ENCODE measurements around the gene KCNN4.
"Not testable (repeated sequence)": the region's sequence is repeated elsewhere in the genome, so short reads cannot be mapped to it uniquely, and the experiment has no call there.

KCNN4 gene

GRCh38 chr19:43812259-43812658 is 31.5 kb upstream of the KCNN4 start:
- no peak for DNase-seq
- no peak overlapping the region for H3K27ac ChIP-seq (ENCODE audit: low read depth, low read length)
- H2AK5ac ChIP-seq (ENCODE audit: low read length) = no peak overlapping the region
- no peak overlapping the region for H3K56ac ChIP-seq (ENCODE audit: low read length)
- no peak overlapping the region for H3K4me3 ChIP-seq (ENCODE audit: low read length)
- H3K79me2 ChIP-seq (ENCODE audit: control insufficient read depth, insufficient read depth, low read length) = no peaks in the 10 kb centered on the region
- H3K79me1 ChIP-seq (ENCODE audit: low read length) = no peaks in the 10 kb centered on the region
- no peak overlapping the region for H2BK120ac ChIP-seq (ENCODE audit: low read depth, low read length)
- no peaks in the 10 kb centered on the region for H3K4me1 ChIP-seq (ENCODE audit: control insufficient read depth, low read depth, low read length)
- no peak overlapping the region for H3K9ac ChIP-seq (ENCODE audit: low read length)
- H3K4me2 ChIP-seq (ENCODE audit: low read length) = no peak overlapping the region
- H2BK15ac ChIP-seq (replicated peaks; ENCODE audit: low read depth) = no peak overlapping the region
- no peaks in the 10 kb centered on the region for H3K36me3 ChIP-seq (ENCODE audit: control insufficient read depth, insufficient read depth, low read length)
- H3K4ac ChIP-seq (ENCODE audit: low read depth, low read length) = no peak overlapping the region
- no peaks in the 10 kb centered on the region for H3K27me3 ChIP-seq (ENCODE audit: insufficient read depth, low read length, poor library complexity)
- no peak overlapping the region for H3K18ac ChIP-seq (ENCODE audit: low read length)
- no peak overlapping the region for H2BK5ac ChIP-seq (ENCODE audit: low read length)
- no CpG with 5 or more reads among the region's 1 CpG for WGBS (ENCODE audit: extremely low coverage, insufficient coverage, low lambda C conversion rate)
- H3K23ac ChIP-seq (ENCODE audit: low read length) = no peak overlapping the region
- H4K5ac ChIP-seq (ENCODE audit: low read length) = no peak overlapping the region
- H4K8ac ChIP-seq (ENCODE audit: low read depth, low read length) = no peak overlapping the region

- Histone ChIP-seq H3K18ac (ENCODE audit: low read length) (no peak overlapping the region), H3K4me3 (ENCODE audit: low read length) (no peak overlapping the region), H3K27me3 (ENCODE audit: insufficient read depth, low read length, poor library complexity) (no peaks in the 10 kb centered on the region), H4K8ac (ENCODE audit: low read depth, low read length) (no peak overlapping the region), H2BK5ac (ENCODE audit: low read length) (no peak overlapping the region), H3K56ac (ENCODE audit: low read length) (no peak overlapping the region), H3K27ac (ENCODE audit: low read depth, low read length) (no peak overlapping the region), H3K4me1 (ENCODE audit: control insufficient read depth, low read depth, low read length) (no peaks in the 10 kb centered on the region), H3K4ac (ENCODE audit: low read depth, low read length) (no peak overlapping the region), H2BK15ac (replicated peaks; ENCODE audit: low read depth) (no peak overlapping the region), H3K4me2 (ENCODE audit: low read length) (no peak overlapping the region), H3K9ac (ENCODE audit: low read length) (no peak overlapping the region), H2AK5ac (ENCODE audit: low read length) (no peak overlapping the region), H2BK120ac (ENCODE audit: low read depth, low read length) (no peak overlapping the region), H4K5ac (ENCODE audit: low read length) (no peak overlapping the region), H3K79me2 (ENCODE audit: control insufficient read depth, insufficient read depth, low read length) (no peaks in the 10 kb centered on the region), H3K23ac (ENCODE audit: low read length) (no peak overlapping the region), H3K36me3 (ENCODE audit: control insufficient read depth, insufficient read depth, low read length) (no peaks in the 10 kb centered on the region), H3K79me1 (ENCODE audit: low read length) (no peaks in the 10 kb centered on the region)
- no CpG with 5 or more reads among the region's 1 CpG for WGBS (ENCODE audit: extremely low coverage, insufficient coverage, low lambda C conversion rate)
- no peak for DNase-seq
These were observed 31.1 kb upstream of the KCNN4 start for GRCh38 chr19:43811837-43812236.

GRCh38 chr19:43809762-43810696 is 29.3 kb upstream of the KCNN4 start:
- Histone ChIP-seq H3K18ac (ENCODE audit: low read length) (no peak overlapping the region), H3K79me1 (ENCODE audit: low read length) (no peaks in the 10 kb centered on the region), H2AK5ac (ENCODE audit: low read length) (no peak overlapping the region), H3K23ac (ENCODE audit: low read length) (no peak overlapping the region), H3K4me2 (ENCODE audit: low read length) (no peak overlapping the region), H3K4me3 (ENCODE audit: low read length) (no peak overlapping the region), H2BK5ac (ENCODE audit: low read length) (no peak overlapping the region), H3K9ac (ENCODE audit: low read length) (no peak overlapping the region), H3K36me3 (ENCODE audit: control insufficient read depth, insufficient read depth, low read length) (no peaks in the 10 kb centered on the region), H3K27ac (ENCODE audit: low read depth, low read length) (no peak overlapping the region), H3K56ac (ENCODE audit: low read length) (no peak overlapping the region), H4K8ac (ENCODE audit: low read depth, low read length) (no peak overlapping the region), H2BK120ac (ENCODE audit: low read depth, low read length) (no peak overlapping the region), H3K4me1 (ENCODE audit: control insufficient read depth, low read depth, low read length) (no peaks in the 10 kb centered on the region), H3K4ac (ENCODE audit: low read depth, low read length) (no peak overlapping the region), H4K5ac (ENCODE audit: low read length) (no peak overlapping the region), H2BK15ac (replicated peaks; ENCODE audit: low read depth) (no peak overlapping the region), H3K79me2 (ENCODE audit: control insufficient read depth, insufficient read depth, low read length) (no peaks in the 10 kb centered on the region), H3K27me3 (ENCODE audit: insufficient read depth, low read length, poor library complexity) (no peaks in the 10 kb centered on the region)
- WGBS (ENCODE audit: extremely low coverage, insufficient coverage, low lambda C conversion rate) = no CpG with 5 or more reads among the region's 8 CpGs
- DNase-seq = peak; percentile 52

- Histone ChIP-seq H3K4me1 (ENCODE audit: control insufficient read depth, low read depth, low read length) (no peaks in the 10 kb centered on the region), H3K18ac (ENCODE audit: low read length) (no peak overlapping the region), H3K27ac (ENCODE audit: low read depth, low read length) (no peak overlapping the region), H2AK5ac (ENCODE audit: low read length) (no peak overlapping the region), H3K4me3 (ENCODE audit: low read length) (no peak overlapping the region), H3K36me3 (ENCODE audit: control insufficient read depth, insufficient read depth, low read length) (no peaks in the 10 kb centered on the region), H3K23ac (ENCODE audit: low read length) (no peak overlapping the region), H3K4me2 (ENCODE audit: low read length) (no peak overlapping the region), H4K5ac (ENCODE audit: low read length) (no peak overlapping the region), H3K27me3 (ENCODE audit: insufficient read depth, low read length, poor library complexity) (no peaks in the 10 kb centered on the region), H3K9ac (ENCODE audit: low read length) (no peak overlapping the region), H3K79me1 (ENCODE audit: low read length) (no peaks in the 10 kb centered on the region), H2BK15ac (replicated peaks; ENCODE audit: low read depth) (no peak overlapping the region), H3K79me2 (ENCODE audit: control insufficient read depth, insufficient read depth, low read length) (no peaks in the 10 kb centered on the region), H2BK120ac (ENCODE audit: low read depth, low read length) (no peak overlapping the region), H3K4ac (ENCODE audit: low read depth, low read length) (no peak overlapping the region), H4K8ac (ENCODE audit: low read depth, low read length) (no peak overlapping the region), H2BK5ac (ENCODE audit: low read length) (no peak overlapping the region), H3K56ac (ENCODE audit: low read length) (no peak overlapping the region)
- no peak for DNase-seq
These were observed 26.9 kb upstream of the KCNN4 start for GRCh38 chr19:43807651-43808050.

GRCh38 chr19:43806848-43807247 is 26.1 kb upstream of the KCNN4 start:
- Histone ChIP-seq H3K4me2 (ENCODE audit: low read length) (no peak overlapping the region), H3K18ac (ENCODE audit: low read length) (no peak overlapping the region), H2AK5ac (ENCODE audit: low read length) (no peak overlapping the region), H3K79me1 (ENCODE audit: low read length) (no peaks in the 10 kb centered on the region), H4K5ac (ENCODE audit: low read length) (no peak overlapping the region), H3K79me2 (ENCODE audit: control insufficient read depth, insufficient read depth, low read length) (no peaks in the 10 kb centered on the region), H3K4me3 (ENCODE audit: low read length) (no peak overlapping the region), H2BK15ac (replicated peaks; ENCODE audit: low read depth) (no peak overlapping the region), H2BK120ac (ENCODE audit: low read depth, low read length) (no peak overlapping the region), H4K8ac (ENCODE audit: low read depth, low read length) (no peak overlapping the region), H3K4ac (ENCODE audit: low read depth, low read length) (no peak overlapping the region), H3K56ac (ENCODE audit: low read length) (no peak overlapping the region), H3K23ac (ENCODE audit: low read length) (no peak overlapping the region), H3K4me1 (ENCODE audit: control insufficient read depth, low read depth, low read length) (no peaks in the 10 kb centered on the region), H3K27ac (ENCODE audit: low read depth, low read length) (no peak overlapping the region), H3K9ac (ENCODE audit: low read length) (no peak overlapping the region), H3K36me3 (ENCODE audit: control insufficient read depth, insufficient read depth, low read length) (no peaks in the 10 kb centered on the region), H3K27me3 (ENCODE audit: insufficient read depth, low read length, poor library complexity) (no peaks in the 10 kb centered on the region), H2BK5ac (ENCODE audit: low read length) (no peak overlapping the region)
- no peak for DNase-seq
- no CpG with 5 or more reads among the region's 5 CpGs for WGBS (ENCODE audit: extremely low coverage, insufficient coverage, low lambda C conversion rate)

GRCh38 chr19:43806401-43806800 is 25.6 kb upstream of the KCNN4 start:
- H3K4ac ChIP-seq (ENCODE audit: low read depth, low read length); H3K4me1 ChIP-seq (ENCODE audit: control insufficient read depth, low read depth, low read length); H4K8ac ChIP-seq (ENCODE audit: low read depth, low read length); H3K27ac ChIP-seq (ENCODE audit: low read depth, low read length); H3K4me2 ChIP-seq (ENCODE audit: low read length); H3K18ac ChIP-seq (ENCODE audit: low read length); H2BK5ac ChIP-seq (ENCODE audit: low read length); H3K36me3 ChIP-seq (ENCODE audit: control insufficient read depth, insufficient read depth, low read length); DNase-seq; H3K27me3 ChIP-seq (ENCODE audit: insufficient read depth, low read length, poor library complexity); H3K23ac ChIP-seq (ENCODE audit: low read length); H3K79me2 ChIP-seq (ENCODE audit: control insufficient read depth, insufficient read depth, low read length); H2AK5ac ChIP-seq (ENCODE audit: low read length); H4K5ac ChIP-seq (ENCODE audit: low read length); H3K79me1 ChIP-seq (ENCODE audit: low read length); H3K9ac ChIP-seq (ENCODE audit: low read length); H2BK120ac ChIP-seq (ENCODE audit: low read depth, low read length); H3K56ac ChIP-seq (ENCODE audit: low read length); H2BK15ac ChIP-seq (replicated peaks; ENCODE audit: low read depth); H3K4me3 ChIP-seq (ENCODE audit: low read length): not testable (repeated sequence)
- WGBS (ENCODE audit: extremely low coverage, insufficient coverage, low lambda C conversion rate) = no CpG with 5 or more reads among the region's 7 CpGs

All from mesendoderm (in vitro differentiated cells).